ENCODE measurements around the gene SLC37A4. TPM values are rescaled to one million over a fixed set of nuclear protein-coding genes. Genes with fewer than 3 reads are reported as not detected.

The SLC37A4 gene
- total RNA-seq, 1 donor from 2014 or later = 12.1 TPM

GRCh38 chr11:119056421-119056999 lies 25.8 kb upstream of the SLC37A4 start:
- Mint-ChIP-seq H3K36me3 (ENCODE audit: low read depth) (peaks cover 54% of the 10 kb centered on the region), H3K4me3 (peak overlapping the region; percentile 96), H3K4me1 (peaks cover 47% of the 10 kb centered on the region), H3K27ac (peak overlapping the region; percentile 95), H3K9me3 (no peaks in the 10 kb centered on the region), H3K27me3 (no peaks in the 10 kb centered on the region)
- no peak for DNase-seq
- CTCF ChIA-PET = interaction anchor here (0.7 to 2.1 kb wide), 3 partner anchors 11 to 46 kb away, joined by 3 to 9 read pairs (median 4); partner anchors contain the start of genes HMBS and VPS11
- POLR2A ChIA-PET = interaction anchor here (0.7 to 4.7 kb wide), 15 partner anchors 11 to 265 kb away, joined by 3 to 62 read pairs (median 7); partner anchors contain the start of genes C2CD2L, CBL, CENATAC and DPAGT1
- TF ChIP-seq, protein P1, sequence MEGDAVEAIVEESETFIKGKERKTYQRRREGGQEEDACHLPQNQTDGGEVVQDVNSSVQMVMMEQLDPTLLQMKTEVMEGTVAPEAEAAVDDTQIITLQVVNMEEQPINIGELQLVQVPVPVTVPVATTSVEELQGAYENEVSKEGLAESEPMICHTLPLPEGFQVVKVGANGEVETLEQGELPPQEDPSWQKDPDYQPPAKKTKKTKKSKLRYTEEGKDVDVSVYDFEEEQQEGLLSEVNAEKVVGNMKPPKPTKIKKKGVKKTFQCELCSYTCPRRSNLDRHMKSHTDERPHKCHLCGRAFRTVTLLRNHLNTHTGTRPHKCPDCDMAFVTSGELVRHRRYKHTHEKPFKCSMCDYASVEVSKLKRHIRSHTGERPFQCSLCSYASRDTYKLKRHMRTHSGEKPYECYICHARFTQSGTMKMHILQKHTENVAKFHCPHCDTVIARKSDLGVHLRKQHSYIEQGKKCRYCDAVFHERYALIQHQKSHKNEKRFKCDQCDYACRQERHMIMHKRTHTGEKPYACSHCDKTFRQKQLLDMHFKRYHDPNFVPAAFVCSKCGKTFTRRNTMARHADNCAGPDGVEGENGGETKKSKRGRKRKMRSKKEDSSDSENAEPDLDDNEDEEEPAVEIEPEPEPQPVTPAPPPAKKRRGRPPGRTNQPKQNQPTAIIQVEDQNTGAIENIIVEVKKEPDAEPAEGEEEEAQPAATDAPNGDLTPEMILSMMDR (IDR thresholded peaks at IDR 0.05) = no peak
- intact Hi-C loops (cut with micrococcal nuclease) = loop anchor here (2.0 to 10.0 kb wide), 3 partner anchors 62 to 264 kb away; partner anchors contain the start of genes CENATAC and DDX6
- peak; percentile 0 for ATAC-seq (ENCODE audit: low read depth)

GRCh38 chr11:119055901-119056300 lies 25.2 kb upstream of the SLC37A4 start:
- intact Hi-C loops (cut with micrococcal nuclease) = loop anchor here (2.0 to 10.0 kb wide), 3 partner anchors 61 to 264 kb away; partner anchors contain the start of genes CENATAC and DDX6
- Mint-ChIP-seq H3K9me3 (no peaks in the 10 kb centered on the region), H3K27me3 (no peaks in the 10 kb centered on the region), H3K4me1 (peaks cover 53% of the 10 kb centered on the region), H3K27ac (peak overlapping the region; percentile 79), H3K4me3 (peak overlapping the region; percentile 96), H3K36me3 (ENCODE audit: low read depth) (peaks cover 59% of the 10 kb centered on the region)
- ChIA-PET CTCF (interaction anchor here (1.3 to 2.1 kb wide), 2 partner anchors 12 to 29 kb away, joined by 4 to 9 read pairs; partner anchors contain the start of genes HMBS and VPS11), POLR2A (interaction anchor here (0.5 to 4.7 kb wide), 13 partner anchors 12 to 1958 kb away, joined by 3 to 62 read pairs (median 6); partner anchors contain the start of genes C2CD2L, CENATAC, DPAGT1 and HINFP)
- TF ChIP-seq, protein P1 (IDR thresholded peaks at IDR 0.05) = no peak
- ATAC-seq (ENCODE audit: low read depth) (no peak), DNase-seq (no peak)

DNA sequence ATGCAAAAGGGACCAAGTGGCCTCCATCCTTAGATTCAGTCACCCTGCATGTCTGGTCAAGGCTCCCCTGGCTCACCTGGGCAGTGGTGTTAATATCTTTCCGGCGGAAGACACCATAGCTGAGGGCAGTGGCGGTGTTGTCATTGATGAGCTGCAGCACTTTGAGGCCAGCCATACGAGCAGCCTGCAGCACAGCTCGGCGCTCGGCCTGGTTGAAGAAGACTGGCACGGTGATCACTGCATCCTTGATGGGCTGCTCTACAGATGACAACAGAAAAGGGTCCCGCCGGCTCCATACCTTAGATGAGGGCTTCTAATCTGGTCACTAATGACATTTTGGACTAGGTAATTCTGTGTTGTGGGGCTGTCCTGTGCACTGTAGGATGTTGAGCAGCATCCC lies 23.7 kb upstream of the SLC37A4 start:
- intact Hi-C loops (cut with micrococcal nuclease) = loop anchor here (10.0 kb wide), 1 partner anchor 60 kb away; the partner anchor contains the start of gene CENATAC
- DNase-seq (no peak), ATAC-seq (ENCODE audit: low read depth) (no peak)
- ChIA-PET POLR2A (interaction anchor here (3.6 to 4.7 kb wide), 2 partner anchors 13 to 36 kb away, joined by 26 to 62 read pairs; partner anchors contain the start of genes RPS25, TRAPPC4 and VPS11), CTCF (no interaction called here)
- no peaks in the 10 kb centered on the region for H3K9me3 Mint-ChIP-seq
- no peak overlapping the region for H3K4me3 Mint-ChIP-seq
- H3K4me1 Mint-ChIP-seq = peaks cover 54% of the 10 kb centered on the region
- H3K27me3 Mint-ChIP-seq = no peaks in the 10 kb centered on the region
- TF ChIP-seq, protein P1 (IDR thresholded peaks at IDR 0.05) = no peak
- H3K36me3 Mint-ChIP-seq (ENCODE audit: low read depth) = peaks cover 72% of the 10 kb centered on the region
- H3K27ac Mint-ChIP-seq = no peak overlapping the region

- intact Hi-C loops (cut with micrococcal nuclease) = loop anchor here (10.0 kb wide), 1 partner anchor 57 kb away; the partner anchor contains the start of gene CENATAC
- ChIA-PET POLR2A (interaction anchor here (0.8 to 2.5 kb wide), 8 partner anchors 13 to 69 kb away, joined by 3 to 21 read pairs (median 4); partner anchors contain the start of genes C2CD2L, HINFP, RPS25 and TRAPPC4), CTCF (no interaction called here)
- H3K27ac Mint-ChIP-seq = peak overlapping the region; percentile 71
- TF ChIP-seq, protein P1 (IDR thresholded peaks at IDR 0.05) = no peak
- H3K36me3 Mint-ChIP-seq (ENCODE audit: low read depth) = peaks cover 90% of the 10 kb centered on the region
- no peaks in the 10 kb centered on the region for H3K27me3 Mint-ChIP-seq
- ATAC-seq (ENCODE audit: low read depth) = no peak
- H3K9me3 Mint-ChIP-seq = no peaks in the 10 kb centered on the region
- peak overlapping the region; percentile 39 for H3K4me3 Mint-ChIP-seq
- no peak for DNase-seq
- peaks cover 42% of the 10 kb centered on the region for H3K4me1 Mint-ChIP-seq
Measured at GRCh38 chr11:119052163-119052814, 21.6 kb upstream of the SLC37A4 start.
